ENCODE measurements around the gene ARHGEF7.
A peak's percentile ranks its signal among the peaks of the same experiment; 100 is the strongest.

ARHGEF7 gene

GRCh38 chr13:111139873-111140561 lies 24.9 kb downstream of the ARHGEF7 start:
- DNase-seq, result peak; percentile 95 to 96

GRCh38 chr13:111140562-111141105 lies 25.5 kb downstream of the ARHGEF7 start:
- no peak for DNase-seq

DNA sequence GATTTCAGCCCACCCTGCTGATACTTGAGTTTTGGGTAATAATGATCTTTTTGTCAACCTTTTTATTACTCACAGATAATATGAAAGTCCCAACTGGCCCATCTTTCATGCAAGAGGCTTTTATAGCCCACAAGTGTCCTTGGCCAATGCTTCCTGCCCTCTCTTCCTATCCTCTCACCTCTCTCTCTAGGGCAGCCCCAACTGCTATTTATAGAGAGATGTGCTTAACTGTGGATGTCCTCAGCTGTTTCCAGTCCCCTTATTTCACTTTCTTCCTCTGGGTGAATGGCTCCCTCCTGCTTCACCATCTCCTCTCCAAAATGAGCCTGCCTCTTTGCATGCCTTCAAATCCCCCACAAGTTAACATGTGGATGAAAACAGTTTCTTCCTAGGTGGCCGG lies 27.4 kb downstream of the ARHGEF7 start:
- no peak for DNase-seq

GRCh38 chr13:111143865-111144540 lies 28.9 kb downstream of the ARHGEF7 start:
- DNase-seq, result no peak

- DNase-seq, result no peak
These were observed 30.0 kb downstream of the ARHGEF7 start for GRCh38 chr13:111145071-111145470.

DNA sequence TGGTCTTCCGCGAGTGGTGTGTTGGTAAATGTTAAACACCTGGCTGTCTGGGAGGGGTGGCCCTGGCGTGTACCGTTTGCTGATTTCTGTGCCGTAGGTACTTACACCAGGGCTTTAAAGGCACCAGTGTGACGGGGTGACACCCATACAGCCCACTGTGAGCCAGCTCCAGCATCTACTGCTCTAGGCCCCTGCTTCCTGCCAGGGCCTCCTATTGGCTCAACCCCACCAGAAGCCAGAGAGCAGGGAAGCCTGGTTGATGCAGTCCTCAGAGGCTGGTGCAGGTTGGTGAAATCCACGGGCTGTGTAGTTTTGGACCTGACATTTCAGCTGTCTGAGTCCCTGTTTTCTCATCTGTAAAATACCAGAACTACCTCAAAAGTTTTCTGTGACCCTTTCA lies 30.4 kb downstream of the ARHGEF7 start:
- DNase-seq, result peak in 1 of 2 experiments; percentile 59

GRCh38 chr13:111152844-111153243 lies 37.7 kb downstream of the ARHGEF7 start:
- peak in 1 of 2 experiments; percentile 55 for DNase-seq

DNA sequence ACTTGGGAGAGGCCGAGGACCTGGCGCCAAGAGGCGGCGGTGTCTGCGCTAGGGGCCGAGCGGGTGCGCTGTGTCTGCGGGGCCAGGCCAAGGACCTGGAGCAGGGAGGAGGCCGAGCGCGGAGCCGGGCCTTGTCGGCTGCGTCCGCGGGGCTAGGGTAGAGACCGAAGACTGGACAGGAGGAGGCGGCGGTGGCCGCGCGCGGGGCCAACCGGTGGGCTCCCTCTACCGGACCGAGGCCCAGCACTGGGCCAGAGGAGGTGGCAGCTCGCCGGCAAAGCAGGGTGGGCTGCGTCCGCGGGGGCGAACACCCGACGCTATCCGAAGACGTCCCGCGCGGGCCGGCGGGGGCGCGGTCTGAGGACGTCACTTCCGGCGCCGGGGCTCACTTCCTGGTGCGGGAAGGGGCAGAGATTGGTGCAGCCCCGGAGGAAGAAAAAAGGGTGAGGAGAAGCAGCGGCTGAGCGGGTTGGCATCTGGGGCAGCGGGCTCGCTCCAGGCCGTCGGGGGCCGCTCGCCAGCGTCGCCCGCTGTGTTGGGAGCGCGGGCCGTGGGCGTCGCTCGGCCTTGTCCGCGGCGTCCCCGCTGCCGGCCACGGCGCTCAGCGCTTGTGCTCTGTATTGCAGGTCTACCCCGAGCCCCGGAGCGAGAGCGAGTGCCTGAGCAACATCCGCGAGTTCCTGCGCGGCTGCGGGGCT lies 38.3 kb downstream of the ARHGEF7 start:
- peak; percentile 96 to 97 for DNase-seq

DNA sequence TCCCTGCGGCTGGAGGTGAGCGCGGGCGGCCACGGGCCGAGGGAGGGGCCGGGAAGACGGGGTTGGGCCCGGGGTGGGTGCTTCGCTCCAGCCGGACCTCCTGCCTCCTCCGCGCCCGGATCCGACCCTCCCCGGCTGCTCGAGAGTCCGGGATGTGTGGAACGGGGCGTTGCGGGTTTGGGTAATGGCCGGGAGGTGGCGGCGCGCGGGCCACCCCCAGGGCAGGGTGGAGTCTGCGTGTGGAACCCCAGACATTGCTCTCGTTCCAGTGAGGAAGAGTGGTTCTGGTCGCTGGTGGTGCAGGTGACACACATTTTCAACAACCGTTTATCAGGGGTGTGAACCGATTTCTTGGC lies 38.8 kb downstream of the ARHGEF7 start:
- DNase-seq, result peak in 1 of 2 experiments; percentile 75

- DNase-seq, result no peak
These were observed 41.3 kb downstream of the ARHGEF7 start for GRCh38 chr13:111156421-111156820.

GRCh38 chr13:111158136-111158805 lies 43.2 kb downstream of the ARHGEF7 start:
- DNase-seq, result no peak

DNA sequence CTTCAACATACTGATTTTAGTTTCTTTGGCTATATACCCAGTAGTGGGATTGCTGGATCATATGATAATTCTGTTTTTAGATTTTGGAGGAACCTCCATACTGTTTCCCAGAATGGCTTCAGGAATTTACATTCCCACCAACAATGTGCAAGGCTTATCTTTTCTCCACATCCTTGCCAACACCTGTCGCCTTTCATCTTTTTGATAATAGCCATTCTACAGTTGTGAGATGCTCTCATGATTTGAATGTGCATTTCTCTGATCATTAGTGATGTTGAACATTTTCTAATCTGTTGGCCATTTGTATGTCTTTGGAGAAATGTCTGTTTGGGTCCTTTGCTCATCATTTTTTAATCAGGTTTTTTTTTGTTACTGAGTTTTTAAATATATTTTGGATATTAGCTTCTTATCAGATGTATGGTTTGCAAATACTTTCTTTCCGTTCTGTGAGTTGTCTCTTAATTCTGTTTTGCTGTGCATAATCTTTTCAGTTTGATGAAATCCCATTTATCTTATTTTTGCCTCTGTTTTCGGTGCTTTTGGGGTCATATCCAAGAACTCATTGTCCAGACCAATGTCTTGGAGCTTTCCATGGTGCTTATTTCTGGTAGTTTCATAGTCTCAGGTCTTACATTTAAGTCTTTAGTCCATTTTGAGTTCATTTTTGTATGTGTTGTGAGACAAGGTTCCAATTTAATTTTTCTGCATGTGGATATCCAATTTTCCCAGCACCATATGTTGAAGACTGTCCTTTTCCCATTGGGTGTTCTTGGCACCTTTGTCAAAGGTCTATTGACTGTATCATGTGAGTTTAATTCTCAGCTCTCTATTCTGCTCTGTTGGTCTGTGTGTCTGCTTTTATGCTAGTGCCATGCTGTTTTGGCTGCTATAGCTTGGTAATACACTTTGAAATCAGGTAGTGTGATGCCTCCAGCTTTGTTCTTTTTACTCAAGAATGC lies 44.5 kb downstream of the ARHGEF7 start:
- no peak for DNase-seq

- DNase-seq, result no peak
These were observed 45.5 kb downstream of the ARHGEF7 start for GRCh38 chr13:111160648-111161047.

DNA sequence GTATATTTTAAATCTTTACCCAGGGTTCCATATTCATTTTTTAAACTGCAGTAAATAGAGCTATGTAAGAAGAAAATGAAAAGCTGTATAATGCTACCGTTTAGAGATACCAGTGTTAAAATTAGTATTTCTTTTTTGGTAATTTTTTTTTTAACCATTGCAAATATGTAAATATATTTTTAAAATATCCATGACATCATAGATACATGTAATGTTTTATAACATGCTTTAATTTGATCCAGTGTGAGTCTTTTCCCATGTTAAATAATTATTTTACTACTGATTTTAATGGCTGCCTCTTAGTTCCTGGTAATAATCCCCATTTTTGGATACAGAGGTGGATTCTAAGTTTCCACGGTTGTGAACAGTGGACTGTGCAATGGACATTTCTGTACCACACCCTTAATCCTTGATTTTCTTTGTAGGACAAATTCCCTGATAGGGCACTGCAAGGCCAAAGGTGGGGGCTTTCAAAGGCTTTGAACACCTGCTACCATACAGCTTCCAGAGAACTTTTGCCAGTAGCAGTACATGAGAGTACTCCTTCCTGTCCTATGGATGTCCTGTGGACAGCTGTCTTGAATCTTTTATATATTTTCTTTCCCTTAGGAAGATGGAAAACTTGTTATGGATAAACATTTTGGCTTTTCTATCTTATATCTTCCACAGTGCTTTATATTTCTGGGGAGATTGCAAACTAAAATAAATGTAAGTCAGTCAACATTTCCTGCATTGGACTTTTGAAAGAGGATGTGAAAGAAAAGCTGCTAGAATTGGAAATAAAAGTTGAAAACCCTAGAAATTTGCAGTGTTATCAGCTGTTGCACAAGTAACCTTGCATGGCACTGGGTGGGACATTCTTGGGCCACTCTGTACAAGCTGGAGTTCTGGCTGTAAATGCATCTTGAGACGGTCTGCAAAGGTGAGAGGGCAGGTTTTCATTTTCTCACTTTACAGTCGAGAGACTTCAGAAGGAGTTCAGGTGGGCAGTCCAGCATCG lies 46.8 kb downstream of the ARHGEF7 start:
- DNase-seq, result no peak

GRCh38 chr13:111165241-111166010 lies 50.3 kb downstream of the ARHGEF7 start:
- no peak for DNase-seq

- DNase-seq, result peak in 1 of 2 experiments; percentile 18
These were observed 52.0 kb downstream of the ARHGEF7 start for GRCh38 chr13:111166882-111167675.

DNA sequence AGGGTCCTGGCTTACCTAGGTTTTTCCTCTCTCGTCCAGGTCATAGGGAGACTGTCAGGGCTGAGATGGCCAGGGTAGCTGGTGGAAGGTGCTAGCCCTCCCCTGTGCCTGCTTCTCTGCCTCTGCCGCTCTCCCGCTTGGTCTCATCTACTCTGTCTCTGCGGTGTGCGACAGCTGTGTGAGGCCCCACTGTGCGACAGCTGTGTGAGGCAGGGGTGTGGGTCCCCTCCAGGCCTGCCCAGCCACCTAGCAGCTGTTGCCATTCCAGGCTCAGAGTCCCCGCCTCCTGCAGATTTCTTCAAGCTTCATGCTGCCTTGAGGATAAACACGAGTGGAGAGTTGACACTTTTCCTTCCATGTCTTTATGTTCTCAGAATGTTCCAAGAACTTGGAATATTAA lies 53.0 kb downstream of the ARHGEF7 start:
- no peak for DNase-seq

- DNase-seq, result no peak
These were observed 56.0 kb downstream of the ARHGEF7 start for GRCh38 chr13:111171112-111171511.

DNA sequence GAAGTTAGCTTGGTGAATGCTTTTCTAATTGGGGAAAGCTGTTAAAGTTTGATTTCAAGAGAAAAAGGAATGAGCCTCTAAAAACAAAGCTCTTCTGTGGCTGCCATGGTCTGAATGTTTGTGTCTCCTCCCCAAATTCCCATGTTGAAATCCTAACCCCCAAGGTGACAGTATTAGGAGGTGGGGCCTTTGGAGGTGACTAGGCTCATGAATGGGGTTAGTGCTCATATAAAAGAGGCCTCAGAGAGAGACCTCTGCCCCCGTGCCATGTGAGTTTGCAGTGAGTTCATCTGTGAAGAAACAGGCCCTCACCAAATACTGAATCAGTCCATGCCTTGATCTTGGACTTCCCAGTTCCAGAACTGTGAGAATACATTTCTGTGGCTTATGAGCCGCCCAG lies 56.5 kb downstream of the ARHGEF7 start:
- DNase-seq, result no peak

Measured in SHP77 (cell line).